Fibroblast of mammary gland (primary cell): ENCODE measurements around the gene SYTL4.

Experiments
- DNase-seq: peaks from one replicate; pipeline ENCODE4 v3.0.0-alpha.2; 2010; ENCODE audit warnings: low read depth
- H3K4me3 ChIP-seq: 2 replicates; pipeline ENCODE4 v1.5.1; 2011; ENCODE audit warnings: low read depth, mild to moderate bottlenecking, low read length, moderate library complexity; ENCODE audit not compliant: control insufficient read depth
- CTCF ChIP-seq: conservative IDR thresholded peaks from 2 replicates; pipeline ENCODE4 v1.5.1; 2011; ENCODE audit warnings: low read depth, low read length, inconsistent platforms; ENCODE audit not compliant: control insufficient read depth, insufficient read depth

Gene SYTL4

GRCh38 chrX:100695991-100696390 lies 35.9 kb downstream of the SYTL4 start:
- no peak for TF ChIP-seq CTCF
- DNase-seq: no peak

DNA sequence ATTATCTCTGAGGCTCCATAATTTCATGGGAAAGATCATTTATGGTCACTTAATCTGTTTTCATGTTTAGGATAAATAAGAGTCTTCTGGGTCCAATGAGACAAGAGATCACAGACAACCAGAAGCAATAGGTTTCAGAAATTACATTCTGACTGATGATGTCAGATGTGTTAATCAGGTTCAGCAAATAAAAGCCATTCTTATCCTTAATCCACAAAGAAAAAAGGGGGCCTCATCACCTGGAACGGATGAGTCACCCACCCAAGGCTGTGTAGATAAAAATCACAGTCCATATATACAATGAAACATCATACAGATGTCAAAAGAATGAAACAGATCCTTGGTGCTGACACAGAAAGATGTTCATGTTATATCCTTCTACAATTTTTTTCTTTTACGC lies 36.6 kb downstream of the SYTL4 start:
- no peak overlapping the region for H3K4me3 ChIP-seq
- no peak for TF ChIP-seq CTCF
- DNase-seq: no peak

More at GRCh38 chrX:100695991-100696390, 35.9 kb downstream of the SYTL4 start:
- H3K4me3 ChIP-seq: no peak overlapping the region

GRCh38 chrX:100687546-100687945 lies 44.4 kb downstream of the SYTL4 start:
- no peak for TF ChIP-seq CTCF
- no peak overlapping the region for H3K4me3 ChIP-seq
- no peak for DNase-seq

DNA sequence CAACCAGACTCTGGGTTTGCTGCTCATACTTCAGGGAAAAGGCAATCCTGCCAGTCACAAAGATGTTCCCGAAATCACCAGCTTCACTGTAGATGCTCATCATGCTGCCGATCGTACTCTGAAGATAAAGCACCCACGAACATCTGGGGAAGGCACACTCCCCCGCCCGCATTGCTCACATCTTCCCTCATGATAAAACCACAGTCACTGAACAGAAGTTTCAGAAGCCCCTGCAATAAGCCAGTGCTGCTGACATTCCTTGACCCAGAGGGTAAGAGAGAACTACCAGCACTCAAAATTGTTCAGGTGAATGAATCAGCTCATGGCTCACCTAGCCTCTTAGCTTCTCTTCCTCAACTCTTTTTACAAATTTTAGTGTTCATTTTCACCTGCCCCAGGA lies 44.8 kb downstream of the SYTL4 start:
- TF ChIP-seq CTCF: no peak
- DNase-seq: no peak
- H3K4me3 ChIP-seq: no peak overlapping the region

DNA sequence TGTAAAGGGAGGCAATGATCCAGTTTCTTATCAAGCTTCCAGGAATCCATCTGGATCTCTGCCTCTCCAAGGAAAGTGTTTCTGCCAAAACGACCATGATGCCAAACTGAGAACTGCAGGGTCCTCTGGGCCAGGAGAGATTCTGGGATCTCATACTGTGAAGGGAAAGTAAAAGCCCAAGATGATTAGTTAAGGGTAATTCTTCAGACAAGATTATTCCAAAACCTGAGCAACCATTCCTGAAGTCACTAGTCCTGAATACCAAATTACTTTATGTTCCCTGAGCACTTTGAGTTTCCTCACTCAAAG lies 46.0 kb downstream of the SYTL4 start:
- TF ChIP-seq CTCF: no peak
- no peak overlapping the region for H3K4me3 ChIP-seq
- DNase-seq: no peak

DNA sequence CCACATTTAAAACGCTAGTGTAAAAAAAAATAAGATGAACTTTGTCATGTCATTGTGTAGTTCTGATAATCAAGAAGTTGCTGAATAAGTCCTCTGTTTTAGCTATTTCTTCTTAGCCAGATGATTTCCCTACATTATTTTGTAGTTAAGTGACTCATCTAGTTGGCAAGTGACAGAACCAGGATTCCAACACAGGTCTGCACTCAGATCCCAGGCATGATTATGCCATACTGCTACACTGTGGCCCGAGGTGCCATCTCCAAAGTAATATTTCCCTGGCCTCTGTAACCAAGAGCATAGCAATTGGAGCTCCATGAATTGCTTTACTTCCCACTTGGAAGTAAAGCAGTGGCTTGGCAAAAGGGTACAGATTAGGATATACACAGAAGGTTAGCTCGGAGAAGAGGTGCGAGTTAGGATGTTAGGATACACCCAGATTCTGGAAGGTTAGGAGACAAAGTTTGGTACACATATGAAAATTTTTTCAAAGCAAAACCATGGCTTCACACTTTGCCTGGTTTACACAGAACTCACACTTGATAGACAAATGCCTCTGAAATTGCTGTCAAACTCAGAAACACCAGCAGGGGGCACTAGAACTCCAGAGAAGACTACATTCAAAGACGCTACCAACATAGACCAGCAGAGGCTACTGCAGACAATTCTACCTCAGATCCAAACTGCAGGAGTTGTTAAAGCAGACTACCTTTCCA lies 46.5 kb downstream of the SYTL4 start:
- DNase-seq: peak; percentile 81
- peak; percentile 98 for TF ChIP-seq CTCF
- no peak overlapping the region for H3K4me3 ChIP-seq

DNA sequence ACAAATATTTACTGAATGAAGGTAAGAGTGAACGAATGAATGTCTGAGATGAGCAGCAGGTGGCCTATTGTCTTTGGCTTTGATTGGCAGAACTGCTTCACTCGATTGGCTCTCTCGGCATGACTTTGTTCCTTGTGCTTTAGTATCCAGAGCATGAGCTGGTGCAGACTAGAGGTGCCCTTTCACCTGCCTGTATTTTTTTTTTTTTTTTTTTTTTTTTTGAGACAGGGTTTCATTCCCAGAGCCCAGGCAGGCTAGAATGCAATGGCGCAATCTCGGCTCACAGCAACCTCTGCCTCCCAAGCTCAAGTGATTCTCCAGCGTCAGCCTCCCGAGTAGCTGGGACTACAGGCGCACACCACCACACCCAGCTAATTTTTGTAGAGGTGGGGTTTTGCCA lies 49.0 kb downstream of the SYTL4 start:
- H3K4me3 ChIP-seq: no peak overlapping the region
- no peak for DNase-seq
- no peak for TF ChIP-seq CTCF
